T1000 (cell line): ENCODE data around the gene EYA3.

ENCODE experiments used
- DNase-seq: peaks from one replicate; lab custom pipeline; 2025; ENCODE audit warnings: mixed read lengths; lab: John Stamatoyannopoulos, UW

Gene EYA3, protein sequence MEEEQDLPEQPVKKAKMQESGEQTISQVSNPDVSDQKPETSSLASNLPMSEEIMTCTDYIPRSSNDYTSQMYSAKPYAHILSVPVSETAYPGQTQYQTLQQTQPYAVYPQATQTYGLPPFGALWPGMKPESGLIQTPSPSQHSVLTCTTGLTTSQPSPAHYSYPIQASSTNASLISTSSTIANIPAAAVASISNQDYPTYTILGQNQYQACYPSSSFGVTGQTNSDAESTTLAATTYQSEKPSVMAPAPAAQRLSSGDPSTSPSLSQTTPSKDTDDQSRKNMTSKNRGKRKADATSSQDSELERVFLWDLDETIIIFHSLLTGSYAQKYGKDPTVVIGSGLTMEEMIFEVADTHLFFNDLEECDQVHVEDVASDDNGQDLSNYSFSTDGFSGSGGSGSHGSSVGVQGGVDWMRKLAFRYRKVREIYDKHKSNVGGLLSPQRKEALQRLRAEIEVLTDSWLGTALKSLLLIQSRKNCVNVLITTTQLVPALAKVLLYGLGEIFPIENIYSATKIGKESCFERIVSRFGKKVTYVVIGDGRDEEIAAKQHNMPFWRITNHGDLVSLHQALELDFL

DNA sequence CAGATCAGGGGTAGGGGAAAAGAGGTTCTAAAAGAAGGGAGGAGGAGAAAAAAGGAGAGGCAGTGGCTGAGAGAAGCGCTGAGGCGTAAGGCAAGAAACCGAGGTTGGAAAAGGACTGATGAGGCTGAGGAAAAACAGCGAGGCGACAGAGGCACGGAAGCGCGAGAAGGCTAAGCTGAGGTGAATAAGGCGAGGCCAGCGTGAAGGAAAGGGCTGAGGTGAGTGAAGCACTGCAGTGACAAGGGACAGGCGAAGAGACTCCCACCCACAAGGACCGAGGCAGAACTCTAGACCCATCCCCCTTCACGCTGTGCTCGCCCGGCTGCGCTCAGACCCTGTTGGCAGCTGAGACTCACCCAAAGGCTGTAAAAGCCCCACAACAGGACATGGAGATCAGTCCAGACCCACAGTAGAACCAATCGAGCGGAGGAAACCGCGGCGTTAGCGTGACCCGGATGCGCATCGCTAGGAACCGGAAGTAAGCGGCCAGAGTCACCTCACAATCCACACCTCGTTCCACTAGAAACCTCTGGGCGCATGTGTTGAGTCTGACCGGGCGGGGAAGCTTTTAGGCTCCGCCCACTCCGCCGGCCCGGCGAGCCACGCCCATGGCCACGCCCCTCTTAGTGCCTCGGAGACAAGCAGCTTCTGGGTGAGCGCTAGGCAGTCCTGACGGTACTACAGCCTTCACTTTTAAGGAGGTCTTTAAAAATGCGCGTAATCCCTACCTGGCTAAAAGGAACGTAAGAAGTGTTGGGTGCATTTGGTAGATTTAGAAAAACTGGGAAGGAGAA is at the start of gene EYA3:
Gene EYA3, minus strand, starts transcription at position 443 of the 794 bp plus-strand sequence. CDS start 30,584 bp downstream, outside the sequence.
- DNase-seq, result peak; percentile 99

DNA sequence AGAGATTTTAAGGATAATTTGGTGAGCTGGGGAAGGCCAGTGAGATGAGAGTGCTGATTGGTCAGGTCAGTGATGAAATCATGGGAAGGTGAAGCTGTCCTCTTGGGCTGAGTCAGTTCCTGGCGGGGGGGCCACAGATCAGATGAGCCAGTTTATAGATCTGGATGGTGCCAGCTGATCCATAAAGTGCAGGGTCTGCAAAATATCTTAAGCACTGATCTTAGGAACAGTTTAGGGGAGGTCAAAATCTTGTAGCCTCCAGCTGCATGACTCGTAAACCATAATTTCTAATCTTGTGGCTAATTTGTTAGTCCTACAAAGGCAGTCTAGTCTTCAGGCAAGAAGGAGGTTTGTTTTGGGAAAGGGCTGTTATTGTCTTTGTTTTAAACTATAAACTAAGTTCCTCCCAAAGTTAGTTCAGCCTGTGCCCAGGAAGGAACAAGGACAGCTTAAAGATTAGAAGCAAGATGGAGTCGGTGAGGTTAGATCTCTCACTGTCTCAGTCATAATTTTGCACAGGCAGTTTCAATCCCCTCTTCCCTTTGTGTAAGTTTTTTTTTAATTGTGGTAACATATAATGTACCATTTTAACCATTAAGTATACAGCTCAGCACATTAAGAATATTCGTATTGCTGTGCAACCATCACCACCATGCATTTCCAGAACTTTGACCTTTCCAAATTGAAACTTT is 48.7 kb upstream of the EYA3 start:
- DNase-seq, result peak; percentile 51

DNA sequence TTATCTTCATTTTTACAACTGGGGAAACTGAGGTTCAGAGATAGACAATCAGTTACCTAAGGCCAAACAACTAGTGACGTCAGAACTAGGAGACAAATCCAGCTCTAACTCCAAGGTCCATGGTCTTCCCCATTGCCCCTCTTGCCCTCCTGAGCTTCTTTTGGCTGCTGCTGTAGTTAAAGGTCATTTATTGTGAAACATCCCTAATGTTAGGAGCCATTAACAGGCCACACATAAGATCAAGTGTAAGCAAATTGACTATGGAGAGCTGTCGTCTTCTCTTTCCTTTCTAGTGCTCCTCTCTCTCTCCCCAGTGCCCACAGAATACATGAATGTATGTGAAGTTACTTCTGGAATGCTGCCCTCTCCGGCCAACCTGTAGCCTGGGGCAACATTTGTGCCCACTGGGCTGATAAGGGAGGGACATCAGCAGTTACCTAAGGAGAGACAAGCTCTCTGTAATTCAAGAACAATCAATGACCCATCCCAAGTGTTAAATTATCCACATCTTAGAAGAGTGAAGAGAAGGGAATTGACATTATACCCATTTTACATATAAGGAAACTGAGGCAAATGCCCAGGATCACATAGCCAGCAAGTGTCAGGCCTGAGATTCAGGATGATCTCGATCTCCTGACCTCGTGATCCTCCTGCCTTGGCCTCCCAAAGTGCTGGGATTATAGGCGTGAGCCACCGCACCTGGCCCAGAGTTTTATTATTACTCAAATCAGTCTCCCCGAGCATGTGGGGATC is 47.9 kb upstream of the EYA3 start:
- DNase-seq, result no peak

DNA sequence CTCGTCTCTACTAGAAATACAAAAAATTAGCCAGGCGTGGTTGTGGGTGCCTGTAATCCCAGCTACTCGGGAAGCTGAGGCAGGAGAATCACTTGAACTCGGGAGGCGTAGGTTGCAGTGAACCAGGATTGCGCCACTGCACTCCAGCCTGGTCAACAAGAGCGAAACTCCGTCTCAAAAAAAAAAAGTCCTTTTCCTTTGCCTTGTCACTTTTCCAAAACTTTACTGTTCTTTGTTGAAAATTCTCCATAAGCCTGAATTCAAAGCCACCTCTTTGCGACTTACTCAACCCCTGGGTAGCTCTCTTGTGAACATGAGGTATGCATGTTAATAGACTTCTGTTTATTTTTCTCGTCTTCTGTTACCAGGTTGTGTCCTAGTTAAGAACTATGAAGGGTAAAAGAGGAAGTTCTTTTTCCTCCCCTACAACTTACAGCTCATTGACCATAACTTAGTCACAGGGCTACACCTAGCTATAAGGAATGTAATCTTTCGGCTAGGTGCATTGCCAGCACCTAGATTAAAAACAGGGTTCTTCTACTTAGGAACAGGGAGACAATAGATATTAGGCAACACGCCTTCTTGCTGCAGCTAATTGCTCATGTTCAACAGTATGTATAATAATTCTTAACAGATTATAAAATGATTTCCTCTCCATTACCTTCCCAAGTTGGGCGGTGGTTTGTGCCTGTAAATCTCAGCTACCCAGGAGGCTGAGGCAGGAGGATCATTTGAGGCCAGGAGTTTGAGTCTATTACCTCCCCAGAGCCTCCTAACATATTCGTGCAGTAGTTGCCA is 47.2 kb upstream of the EYA3 start:
- no peak for DNase-seq

DNA sequence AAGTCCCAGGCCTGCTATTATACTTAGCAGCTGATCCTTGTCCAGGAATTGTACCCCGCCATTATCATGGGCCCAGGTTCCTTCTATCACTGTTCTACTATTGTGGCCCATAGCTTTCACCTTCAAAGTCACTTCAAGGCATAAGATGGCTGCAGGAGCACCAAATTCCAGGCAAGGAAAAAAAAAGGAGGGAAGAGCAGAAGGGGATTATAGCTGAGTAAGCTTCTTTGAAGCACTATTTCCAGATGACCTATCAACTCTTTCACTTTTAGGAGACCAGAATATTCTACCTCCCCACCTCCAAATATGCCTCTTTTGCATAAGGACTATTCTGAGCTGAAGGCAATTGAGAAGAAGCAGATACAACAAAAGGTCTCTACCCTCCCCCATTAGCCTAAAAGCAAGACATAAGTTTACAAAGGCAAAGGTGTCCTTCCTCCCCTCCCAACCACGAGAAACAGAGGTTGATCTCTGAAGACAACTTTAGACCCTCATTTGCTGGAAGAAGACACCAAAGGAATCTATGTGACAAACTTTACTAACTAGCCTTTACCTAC is 46.3 kb upstream of the EYA3 start:
- no peak for DNase-seq

DNA sequence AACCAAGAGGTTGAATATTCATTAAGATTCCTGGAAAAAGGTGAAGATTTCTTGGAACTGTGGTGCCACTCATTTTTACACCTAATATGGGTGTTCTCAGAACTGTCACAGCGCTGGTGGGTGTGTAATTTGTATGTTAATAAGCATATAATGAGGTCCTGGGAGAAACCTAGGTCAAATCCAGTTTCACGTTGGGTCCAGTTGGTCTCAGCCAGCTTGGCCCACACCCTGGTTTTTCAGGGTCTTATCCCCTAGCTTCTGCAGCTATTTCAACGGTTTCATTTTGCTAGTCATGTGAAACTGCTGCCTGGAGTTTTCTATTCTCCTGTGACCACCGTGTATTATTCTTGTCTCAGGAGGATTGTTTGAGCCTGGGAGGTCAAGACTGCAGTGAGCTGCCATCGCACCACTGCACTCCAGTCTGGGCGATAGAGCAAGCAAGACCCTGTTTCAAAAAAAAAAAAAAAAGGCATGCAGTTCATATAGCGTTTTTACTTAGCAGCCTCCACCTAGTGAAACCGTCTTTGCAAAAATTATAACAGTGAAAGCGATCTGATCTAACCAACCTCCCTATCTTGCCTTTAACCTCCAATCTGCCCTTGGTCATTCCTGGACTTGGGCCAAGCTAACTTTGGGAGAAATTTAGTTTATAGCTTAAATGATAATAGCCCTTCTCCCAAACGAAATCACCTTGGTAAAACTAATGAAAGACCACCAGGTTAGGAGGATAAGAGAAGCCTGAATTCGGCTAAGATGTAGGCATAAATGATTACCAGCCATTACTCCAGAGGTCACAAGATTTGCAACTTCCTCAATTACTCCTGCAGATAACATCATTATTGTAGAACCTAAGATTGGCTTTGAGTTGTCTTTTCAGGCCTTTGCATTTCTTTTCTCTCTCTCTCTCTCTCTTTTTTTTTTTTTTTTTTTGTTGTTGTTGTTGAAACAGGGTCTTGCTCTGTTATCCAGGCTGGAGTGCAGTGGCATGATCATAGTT is 44.1 kb upstream of the EYA3 start:
- DNase-seq, result no peak

DNA sequence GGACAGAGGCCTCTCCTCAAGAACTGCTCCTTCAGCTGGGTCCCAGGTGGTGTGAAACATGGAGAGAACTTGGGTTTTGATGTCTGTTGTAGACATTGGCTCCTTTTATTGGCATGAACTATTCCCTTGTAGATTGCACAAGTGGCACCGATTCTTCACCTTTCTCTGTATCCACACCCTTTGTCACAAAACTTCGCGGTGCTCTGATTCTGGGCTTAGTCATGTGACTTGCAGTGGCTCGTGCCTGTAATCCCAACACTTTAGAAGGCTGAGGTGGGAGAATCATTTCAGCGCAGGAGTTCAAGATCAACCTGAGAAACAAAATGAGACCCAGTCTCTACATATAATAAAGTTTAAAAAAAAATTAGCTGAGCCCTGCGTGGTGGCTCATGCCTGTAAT is 42.5 kb upstream of the EYA3 start:
- no peak for DNase-seq

DNA sequence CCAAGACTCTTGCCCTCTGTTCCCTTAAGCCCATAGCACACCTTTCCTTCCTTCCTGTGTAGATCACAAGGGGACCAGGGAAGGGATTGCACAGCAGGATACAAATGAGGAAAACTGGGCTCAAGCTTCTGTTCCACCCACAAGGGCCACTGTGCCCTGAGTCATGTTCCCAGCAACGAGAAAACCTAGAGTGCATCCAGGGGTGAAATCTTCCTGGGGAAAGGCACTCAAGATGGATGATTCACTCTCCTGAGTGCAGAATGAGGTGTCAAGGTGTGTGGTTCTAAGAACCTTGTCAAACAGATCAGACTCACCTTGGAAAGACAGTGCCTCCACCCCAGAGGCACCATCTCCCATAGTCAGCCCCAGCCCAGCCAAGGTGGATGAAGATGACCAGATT is 40.7 kb upstream of the EYA3 start:
- no peak for DNase-seq

DNA sequence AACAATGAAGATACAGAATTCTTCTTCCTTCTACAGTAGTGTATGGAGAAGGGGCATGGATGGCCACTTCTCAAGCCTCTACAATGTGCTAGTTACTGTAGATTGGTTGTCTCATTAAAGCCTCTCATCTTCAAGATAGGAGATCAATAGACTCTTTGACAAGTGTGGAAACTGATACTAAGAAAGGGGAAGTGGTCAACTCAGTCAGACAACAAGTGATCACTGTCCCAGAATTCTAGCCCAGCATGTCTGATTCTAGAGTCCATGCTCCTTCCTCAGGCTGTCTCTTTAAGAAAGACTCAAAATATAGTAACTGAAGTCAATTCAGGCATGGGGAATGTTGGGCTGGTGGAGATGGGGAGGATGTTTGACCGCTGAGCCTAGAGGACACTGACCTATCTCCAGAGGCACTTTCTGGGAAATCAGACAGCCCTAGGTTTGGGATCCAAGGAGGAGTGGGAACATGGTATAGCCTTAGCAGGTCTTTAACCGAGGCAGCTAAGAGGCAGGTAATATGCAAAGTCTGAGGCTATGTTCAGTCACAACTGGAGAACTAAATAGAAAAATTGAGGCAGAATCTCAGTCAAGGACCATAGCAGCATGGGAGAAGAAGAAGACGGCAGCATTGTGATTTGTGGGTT is 39.3 kb upstream of the EYA3 start:
- no peak for DNase-seq

DNA sequence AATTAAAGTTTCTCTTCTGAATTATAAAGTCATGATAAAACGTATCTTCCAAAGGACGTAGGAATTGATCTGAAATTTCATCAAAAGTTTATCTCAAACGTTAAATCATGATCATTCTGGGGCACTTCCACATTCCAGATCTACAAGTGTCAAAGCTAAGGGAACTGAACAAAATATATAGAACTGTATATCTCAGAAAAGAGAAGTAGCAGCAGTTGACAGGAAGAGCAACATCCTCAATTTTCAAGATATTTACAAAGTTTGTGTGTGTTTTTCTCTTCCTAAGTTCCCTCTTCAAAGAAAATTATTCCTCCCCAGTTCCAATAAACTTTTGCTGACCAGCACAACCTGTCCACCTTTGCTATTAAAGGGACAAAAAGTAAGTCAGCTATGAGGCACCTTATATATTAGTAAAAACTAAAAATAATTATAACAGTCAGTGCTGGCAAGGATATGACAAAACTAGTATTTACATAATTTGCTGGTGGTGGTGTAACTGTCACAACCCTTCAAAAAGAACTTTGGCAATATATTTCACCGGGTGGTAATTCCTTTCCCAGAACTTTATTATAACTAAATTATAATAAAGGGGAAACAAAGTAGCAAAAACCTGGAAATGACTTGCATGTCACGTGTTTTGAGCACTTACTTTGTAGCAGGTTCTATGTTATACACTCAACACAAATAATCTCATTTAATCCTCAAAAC is 38.5 kb upstream of the EYA3 start:
- no peak for DNase-seq

DNA sequence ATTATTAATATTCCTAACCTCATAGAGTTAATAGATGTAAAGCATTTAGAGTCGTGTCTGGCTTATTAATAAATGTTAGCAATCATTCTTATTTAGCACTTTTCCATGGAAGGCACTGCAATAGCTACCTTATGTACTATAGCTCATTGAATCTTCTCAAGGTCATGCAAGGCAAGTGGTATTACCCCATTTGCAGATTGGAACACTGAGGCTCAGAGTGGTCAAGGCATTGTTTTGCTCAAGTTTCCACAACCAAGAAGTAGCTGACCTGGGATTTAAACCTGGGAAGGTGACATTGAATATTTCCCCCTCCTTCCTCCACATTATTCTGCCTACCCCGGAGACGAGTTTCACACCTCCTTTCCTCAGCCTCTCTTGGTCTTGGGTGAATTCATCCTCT is 37.8 kb upstream of the EYA3 start:
- no peak for DNase-seq

DNA sequence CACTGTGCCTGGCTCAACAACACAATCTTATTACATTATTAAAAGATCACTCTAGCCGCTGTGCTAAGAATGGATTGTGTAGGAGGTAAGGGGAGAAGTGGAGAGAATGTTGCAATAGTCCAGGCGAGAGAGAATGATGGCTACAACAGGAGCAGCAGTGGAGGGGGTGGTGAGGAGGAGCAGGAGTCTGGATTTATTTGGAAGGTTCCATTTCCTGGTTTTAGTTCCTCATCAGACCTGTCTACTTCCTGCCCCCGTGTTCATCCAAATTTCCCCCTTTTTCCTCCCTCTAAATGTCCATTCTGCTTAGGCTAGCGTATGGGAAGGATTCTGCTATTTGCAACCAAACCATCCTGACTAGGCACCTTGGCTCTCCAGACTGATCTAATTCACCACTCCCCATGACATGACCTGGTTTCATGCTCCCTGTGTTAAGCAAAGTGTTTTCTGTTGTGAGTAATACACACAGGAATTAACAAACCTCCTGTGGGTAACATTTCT is 35.1 kb upstream of the EYA3 start:
- DNase-seq, result no peak

DNA sequence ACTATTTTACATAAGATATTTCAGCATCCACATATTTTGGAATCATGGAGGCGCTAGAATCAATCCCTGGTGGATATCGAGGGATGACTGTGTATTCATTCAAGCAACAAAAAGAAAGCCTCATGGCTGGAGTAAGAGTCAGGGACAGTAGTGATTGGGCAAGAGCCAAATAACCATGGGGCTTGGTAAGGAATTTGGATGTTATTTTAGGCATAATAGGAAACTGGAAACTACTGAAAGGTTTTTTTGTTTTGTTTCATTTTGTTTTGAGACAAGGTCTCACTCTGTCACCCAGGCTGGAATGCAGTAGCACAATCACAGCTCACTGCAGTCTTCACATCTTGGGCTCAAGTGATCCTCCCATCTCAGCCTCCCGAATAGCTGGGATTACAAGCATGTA is 33.8 kb upstream of the EYA3 start:
- no peak for DNase-seq

DNA sequence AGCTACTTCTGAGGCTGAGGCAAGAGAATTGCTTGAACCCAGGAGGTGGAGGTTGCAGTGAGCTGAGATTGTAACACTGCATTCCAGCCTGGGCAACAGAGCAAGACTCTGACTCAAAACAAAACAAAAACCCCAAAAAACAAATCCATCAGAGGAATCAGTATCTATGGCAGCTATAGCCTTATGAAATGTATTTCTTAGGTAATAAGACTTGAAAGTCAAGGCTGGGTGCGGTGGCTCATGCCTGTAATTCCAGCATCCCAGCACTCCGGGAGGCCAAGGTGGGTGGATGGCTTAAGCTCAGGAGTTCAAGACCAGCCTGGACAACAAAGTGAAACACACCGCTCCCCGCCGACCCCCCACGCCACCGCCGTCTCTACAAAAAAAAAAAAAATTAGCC is 31.1 kb upstream of the EYA3 start:
- DNase-seq, result no peak

DNA sequence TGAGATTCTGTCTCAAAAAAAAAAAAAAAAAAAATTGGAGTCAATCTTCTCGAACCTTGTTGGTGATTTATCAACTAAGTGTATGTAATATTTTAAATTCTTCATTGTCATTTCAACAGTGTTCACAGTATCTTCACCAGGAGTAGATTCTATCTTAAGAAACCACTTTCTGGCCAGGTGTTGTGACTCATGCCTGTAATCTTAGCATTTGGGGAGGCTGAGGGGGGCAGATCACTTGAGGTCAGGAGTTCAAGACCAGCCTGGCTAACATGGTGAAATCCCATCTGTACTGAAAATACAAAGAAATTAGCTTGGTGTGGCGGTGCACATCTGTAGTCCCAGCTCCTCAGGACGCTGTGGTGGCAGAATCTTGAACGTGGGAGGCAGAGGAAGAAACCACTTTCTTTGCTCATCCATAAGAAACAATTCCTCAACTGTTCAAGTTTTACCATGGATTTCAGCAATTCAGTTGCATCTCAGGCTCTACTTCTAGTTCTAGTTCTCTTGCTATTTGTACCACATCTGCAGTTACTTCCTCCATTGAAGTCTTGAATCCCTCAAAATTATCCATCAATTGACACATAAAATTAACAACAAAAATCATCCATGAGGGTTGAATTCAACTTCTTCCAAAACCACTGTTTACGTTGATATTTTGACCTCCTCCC is 30.4 kb upstream of the EYA3 start:
- no peak for DNase-seq

DNA sequence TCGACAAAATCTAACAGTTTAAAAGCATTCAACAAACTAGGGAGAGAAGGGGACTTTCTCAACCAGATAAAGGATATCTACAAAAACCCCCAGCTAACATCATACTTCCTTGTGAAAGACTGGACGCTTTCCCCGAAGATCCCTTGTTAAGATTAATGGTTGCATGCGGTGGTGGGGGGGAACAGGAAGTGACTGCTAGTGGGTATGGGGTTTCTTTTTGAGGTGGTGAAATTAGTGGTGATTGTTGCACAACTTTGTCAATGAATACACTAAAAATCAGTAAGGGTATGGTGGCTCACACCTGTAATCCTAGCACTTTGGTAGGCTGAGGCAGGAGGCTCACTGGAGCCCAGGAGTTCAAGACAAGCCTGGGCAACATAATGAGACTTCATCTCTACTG is 26.9 kb upstream of the EYA3 start:
- DNase-seq, result no peak

DNA sequence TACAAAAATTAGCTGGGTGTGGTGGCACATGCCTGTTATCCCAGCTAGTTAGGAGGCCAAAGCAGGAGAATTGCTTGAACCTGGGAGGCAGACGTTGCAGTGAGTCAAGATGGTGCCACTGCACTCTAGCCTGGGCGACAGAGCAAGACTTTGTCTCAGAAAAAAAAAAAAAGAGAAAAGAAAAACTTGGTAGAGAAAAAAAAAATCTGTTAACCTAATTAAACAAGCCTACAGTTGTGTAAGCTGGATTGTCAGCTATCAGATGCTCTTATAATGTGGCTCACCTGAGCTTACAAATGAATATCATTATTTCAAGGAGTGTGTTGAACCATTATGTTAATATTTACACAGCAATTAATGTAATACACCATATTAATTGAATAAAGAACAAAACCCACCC is 26.4 kb upstream of the EYA3 start:
- no peak for DNase-seq

DNA sequence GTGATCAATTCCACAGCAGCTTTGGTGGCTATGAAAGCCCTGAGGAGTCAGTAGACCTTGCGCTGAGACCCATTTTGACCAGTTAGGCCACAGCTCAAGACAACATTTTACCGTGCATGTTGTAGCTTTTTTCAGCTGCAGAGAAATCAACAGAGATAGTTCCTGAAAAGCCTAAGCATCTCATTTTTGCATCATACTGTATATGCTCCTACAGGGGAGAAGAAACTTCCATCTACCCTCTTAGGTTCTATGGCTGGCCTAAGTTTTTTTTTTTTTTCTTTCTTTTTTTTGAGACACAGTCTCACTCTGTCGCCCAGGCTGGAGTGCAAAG is 24.8 kb upstream of the EYA3 start:
- DNase-seq, result no peak
